Measurements from ENCODE around the gene UBE2K.

DNA sequence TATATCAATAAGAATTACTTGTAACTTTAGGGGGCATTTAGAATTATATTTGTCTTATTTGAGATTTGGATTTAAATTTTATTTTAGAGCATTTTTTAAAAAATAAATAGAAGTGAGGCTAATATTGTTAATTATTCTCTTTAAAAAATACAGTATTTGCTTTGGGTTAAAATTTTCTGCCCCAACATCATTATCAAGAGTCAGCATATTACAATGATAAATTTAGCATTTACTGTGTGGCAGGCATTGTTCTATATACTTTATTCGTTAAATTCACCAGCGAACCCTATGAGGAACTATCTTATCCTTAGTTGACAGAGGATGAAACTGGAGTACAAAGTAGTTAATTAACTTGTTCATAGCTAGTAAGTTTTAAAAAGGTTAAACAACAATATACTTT lies 34.0 kb downstream of the UBE2K start:
- TF ChIP-seq, protein P1, sequence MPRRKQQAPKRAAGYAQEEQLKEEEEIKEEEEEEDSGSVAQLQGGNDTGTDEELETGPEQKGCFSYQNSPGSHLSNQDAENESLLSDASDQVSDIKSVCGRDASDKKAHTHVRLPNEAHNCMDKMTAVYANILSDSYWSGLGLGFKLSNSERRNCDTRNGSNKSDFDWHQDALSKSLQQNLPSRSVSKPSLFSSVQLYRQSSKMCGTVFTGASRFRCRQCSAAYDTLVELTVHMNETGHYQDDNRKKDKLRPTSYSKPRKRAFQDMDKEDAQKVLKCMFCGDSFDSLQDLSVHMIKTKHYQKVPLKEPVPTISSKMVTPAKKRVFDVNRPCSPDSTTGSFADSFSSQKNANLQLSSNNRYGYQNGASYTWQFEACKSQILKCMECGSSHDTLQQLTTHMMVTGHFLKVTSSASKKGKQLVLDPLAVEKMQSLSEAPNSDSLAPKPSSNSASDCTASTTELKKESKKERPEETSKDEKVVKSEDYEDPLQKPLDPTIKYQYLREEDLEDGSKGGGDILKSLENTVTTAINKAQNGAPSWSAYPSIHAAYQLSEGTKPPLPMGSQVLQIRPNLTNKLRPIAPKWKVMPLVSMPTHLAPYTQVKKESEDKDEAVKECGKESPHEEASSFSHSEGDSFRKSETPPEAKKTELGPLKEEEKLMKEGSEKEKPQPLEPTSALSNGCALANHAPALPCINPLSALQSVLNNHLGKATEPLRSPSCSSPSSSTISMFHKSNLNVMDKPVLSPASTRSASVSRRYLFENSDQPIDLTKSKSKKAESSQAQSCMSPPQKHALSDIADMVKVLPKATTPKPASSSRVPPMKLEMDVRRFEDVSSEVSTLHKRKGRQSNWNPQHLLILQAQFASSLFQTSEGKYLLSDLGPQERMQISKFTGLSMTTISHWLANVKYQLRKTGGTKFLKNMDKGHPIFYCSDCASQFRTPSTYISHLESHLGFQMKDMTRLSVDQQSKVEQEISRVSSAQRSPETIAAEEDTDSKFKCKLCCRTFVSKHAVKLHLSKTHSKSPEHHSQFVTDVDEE (CRISPR knock-in tag; IDR thresholded peaks at IDR 0.05): no peak
- TF ChIP-seq PPARA (CRISPR knock-in tag; IDR thresholded peaks at IDR 0.05; ENCODE audit: borderline replicate concordance): no peak
- no peak for TF ChIP-seq ZNF565 (CRISPR knock-in tag; conservative IDR thresholded peaks at IDR 0.05; ENCODE audit: low read depth)
- no peak for TF ChIP-seq ZFP3 (CRISPR knock-in tag; IDR thresholded peaks at IDR 0.05)
- TF ChIP-seq ARNTL (CRISPR knock-in tag; IDR thresholded peaks at IDR 0.05; ENCODE audit: borderline replicate concordance, low read depth): no peak
- TF ChIP-seq ESRRG (CRISPR knock-in tag; IDR thresholded peaks at IDR 0.05): no peak
- TF ChIP-seq ZFP30 (CRISPR knock-in tag; IDR thresholded peaks at IDR 0.05): no peak
- no peak for TF ChIP-seq ISL1 (CRISPR knock-in tag; IDR thresholded peaks at IDR 0.05)
- no peak for TF ChIP-seq ZNF8 (CRISPR knock-in tag; IDR thresholded peaks at IDR 0.05)
- TF ChIP-seq, protein P2, sequence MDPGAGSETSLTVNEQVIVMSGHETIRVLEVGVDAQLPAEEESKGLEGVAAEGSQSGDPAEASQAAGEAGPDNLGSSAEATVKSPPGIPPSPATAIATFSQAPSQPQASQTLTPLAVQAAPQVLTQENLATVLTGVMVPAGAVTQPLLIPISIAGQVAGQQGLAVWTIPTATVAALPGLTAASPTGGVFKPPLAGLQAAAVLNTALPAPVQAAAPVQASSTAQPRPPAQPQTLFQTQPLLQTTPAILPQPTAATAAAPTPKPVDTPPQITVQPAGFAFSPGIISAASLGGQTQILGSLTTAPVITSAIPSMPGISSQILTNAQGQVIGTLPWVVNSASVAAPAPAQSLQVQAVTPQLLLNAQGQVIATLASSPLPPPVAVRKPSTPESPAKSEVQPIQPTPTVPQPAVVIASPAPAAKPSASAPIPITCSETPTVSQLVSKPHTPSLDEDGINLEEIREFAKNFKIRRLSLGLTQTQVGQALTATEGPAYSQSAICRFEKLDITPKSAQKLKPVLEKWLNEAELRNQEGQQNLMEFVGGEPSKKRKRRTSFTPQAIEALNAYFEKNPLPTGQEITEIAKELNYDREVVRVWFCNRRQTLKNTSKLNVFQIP (CRISPR knock-in tag; IDR thresholded peaks at IDR 0.05; ENCODE audit: borderline replicate concordance, low read depth): no peak
- TF ChIP-seq, protein P3, sequence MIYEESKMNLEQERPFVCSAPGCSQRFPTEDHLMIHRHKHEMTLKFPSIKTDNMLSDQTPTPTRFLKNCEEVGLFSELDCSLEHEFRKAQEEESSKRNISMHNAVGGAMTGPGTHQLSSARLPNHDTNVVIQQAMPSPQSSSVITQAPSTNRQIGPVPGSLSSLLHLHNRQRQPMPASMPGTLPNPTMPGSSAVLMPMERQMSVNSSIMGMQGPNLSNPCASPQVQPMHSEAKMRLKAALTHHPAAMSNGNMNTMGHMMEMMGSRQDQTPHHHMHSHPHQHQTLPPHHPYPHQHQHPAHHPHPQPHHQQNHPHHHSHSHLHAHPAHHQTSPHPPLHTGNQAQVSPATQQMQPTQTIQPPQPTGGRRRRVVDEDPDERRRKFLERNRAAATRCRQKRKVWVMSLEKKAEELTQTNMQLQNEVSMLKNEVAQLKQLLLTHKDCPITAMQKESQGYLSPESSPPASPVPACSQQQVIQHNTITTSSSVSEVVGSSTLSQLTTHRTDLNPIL (CRISPR knock-in tag; IDR thresholded peaks at IDR 0.05; ENCODE audit: low read depth): no peak
